Endometrial microvascular endothelial cells (primary cell): ENCODE measurements around the gene TMEM259. TPM values are rescaled to one million over a fixed set of nuclear protein-coding genes. Genes with fewer than 3 reads are reported as not detected.

Source experiments
- total RNA-seq: library from RNA; depleted of rRNA; stranded (reverse); fragments of >200 nt; gene quantifications from one replicate; pipeline ENCODE4 v1.2.3, GENCODE V29; 2015; ENCODE audit errors: inconsistent ontology term

The TMEM259 gene
- total RNA-seq, 1 donor from 2014 or later = 124 TPM

Other genes with a start within 250 kb of the TMEM259 start
- 307 TPM for gene PTBP1, start 223.7 kb downstream of the TMEM259 start, total RNA-seq
- gene PLPPR3, start 199.2 kb downstream of the TMEM259 start, total RNA-seq = 1.5 TPM
- not detected for gene AZU1, start 193.3 kb downstream of the TMEM259 start, total RNA-seq
- not detected for gene PRTN3, start 180.1 kb downstream of the TMEM259 start, total RNA-seq
- not detected for gene ELANE, start 168.8 kb downstream of the TMEM259 start, total RNA-seq
- gene CFD, start 161.5 kb downstream of the TMEM259 start, total RNA-seq = 5.4 TPM
- gene MED16, start 127.9 kb downstream of the TMEM259 start, total RNA-seq = 48.9 TPM
- not detected for gene RNU6-9, start 127.6 kb downstream of the TMEM259 start, total RNA-seq
- gene R3HDM4, start 107.9 kb downstream of the TMEM259 start, total RNA-seq = 52.3 TPM
- not detected for gene KISS1R, start 103.8 kb downstream of the TMEM259 start, total RNA-seq
- 9.1 TPM for gene ARID3A, start 95.1 kb downstream of the TMEM259 start, total RNA-seq
- 49.7 TPM for gene WDR18, start 36.8 kb downstream of the TMEM259 start, total RNA-seq
- gene GRIN3B, start 20.7 kb downstream of the TMEM259 start, total RNA-seq = not detected
- not detected for gene RNU6-2, start 399 bp upstream of the TMEM259 start, total RNA-seq
- 237 TPM for gene CNN2, start 5.5 kb upstream of the TMEM259 start, total RNA-seq
- gene ABCA7, start 19.0 kb upstream of the TMEM259 start, total RNA-seq = 1.8 TPM
- 14.0 TPM for gene ARHGAP45, start 46.0 kb upstream of the TMEM259 start, total RNA-seq
- gene POLR2E, start 74.3 kb upstream of the TMEM259 start, total RNA-seq = 304 TPM
- 459 TPM for gene GPX4, start 82.9 kb upstream of the TMEM259 start, total RNA-seq
- 33.0 TPM for gene SBNO2, start 153.1 kb upstream of the TMEM259 start, total RNA-seq
- gene STK11, start 184.7 kb upstream of the TMEM259 start, total RNA-seq = 67.1 TPM
- 0.74 TPM for gene CBARP, start 216.9 kb upstream of the TMEM259 start, total RNA-seq
- gene ATP5F1D, start 220.6 kb upstream of the TMEM259 start, total RNA-seq = 75.4 TPM
- 13.8 TPM for gene MIDN, start 227.5 kb upstream of the TMEM259 start, total RNA-seq
- gene CIRBP, start 248.2 kb upstream of the TMEM259 start, total RNA-seq = 235 TPM